DMS53 treated with DMSO at 0.1 percent for 48 hours (cell line): ENCODE data around the gene CCN2.
A peak's percentile ranks its signal among the peaks of the same experiment; 100 is the strongest.
"Not testable (repeated sequence)": the region's sequence is repeated elsewhere in the genome, so short reads cannot be mapped to it uniquely, and the experiment has no call there.

Experiments used
- DNase-seq: peaks from one replicate; lab custom pipeline; 2025; ENCODE audit not compliant: unreplicated experiment; lab: John Stamatoyannopoulos, UW

The CCN2 gene

GRCh38 chr6:131946404-131946991 lies 4.7 kb downstream of the CCN2 start:
- no peak for DNase-seq

GRCh38 chr6:131945971-131946370 lies 5.2 kb downstream of the CCN2 start:
- DNase-seq = no peak

- peak; percentile 75 for DNase-seq
Observed at GRCh38 chr6:131937703-131938631, 13.2 kb downstream of the CCN2 start.

- no peak for DNase-seq
Observed at GRCh38 chr6:131937226-131937625, 13.9 kb downstream of the CCN2 start.

GRCh38 chr6:131936156-131936555 lies 15.0 kb downstream of the CCN2 start:
- DNase-seq = no peak

- DNase-seq = no peak
Observed at GRCh38 chr6:131931063-131931750, 20.0 kb downstream of the CCN2 start.

GRCh38 chr6:131929976-131930375 lies 21.2 kb downstream of the CCN2 start:
- no peak for DNase-seq

- DNase-seq = no peak
Observed at GRCh38 chr6:131929264-131929663, 21.9 kb downstream of the CCN2 start.

- peak; percentile 45 for DNase-seq
Observed at GRCh38 chr6:131924881-131925474, 26.2 kb downstream of the CCN2 start.

- peak; percentile 31 for DNase-seq
Observed at GRCh38 chr6:131923356-131923755, 27.8 kb downstream of the CCN2 start.

GRCh38 chr6:131920656-131921055 lies 30.5 kb downstream of the CCN2 start:
- DNase-seq = no peak

GRCh38 chr6:131918650-131919355 lies 32.4 kb downstream of the CCN2 start:
- DNase-seq = no peak

GRCh38 chr6:131917763-131918649 lies 33.2 kb downstream of the CCN2 start:
- no peak for DNase-seq

GRCh38 chr6:131917318-131917717 lies 33.9 kb downstream of the CCN2 start:
- DNase-seq = no peak

GRCh38 chr6:131916847-131917246 lies 34.3 kb downstream of the CCN2 start:
- no peak for DNase-seq

GRCh38 chr6:131916091-131916796 lies 34.9 kb downstream of the CCN2 start:
- not testable (repeated sequence) for DNase-seq

GRCh38 chr6:131914967-131915751 lies 36.0 kb downstream of the CCN2 start:
- DNase-seq = peak; percentile 23

GRCh38 chr6:131914234-131914633 lies 36.9 kb downstream of the CCN2 start:
- DNase-seq = no peak
